Glutamatergic neuron (in vitro differentiated cells): ENCODE data around the gene DENND6A. TPM values are rescaled to one million over a fixed set of nuclear protein-coding genes. Genes with fewer than 3 reads are reported as not detected.

ENCODE experiments used
- total RNA-seq: library from RNA; stranded (reverse); fragmentation: NEBNext Ultra II Directional; extraction: Animal tissue kit (Norgen Biotek cat#: 25700); gene quantifications from one replicate; pipeline ENCODE4 v1.2.1, GENCODE V29; 2021; ENCODE audit not compliant: unreplicated experiment

DENND6A gene
- total RNA-seq, 1 donor from 2014 or later = 20.5 TPM

Other genes starting within 250 kb of the DENND6A start
- 0.22 TPM for gene DNAH12, start 148.7 kb downstream of the DENND6A start, total RNA-seq
- gene PDE12, start 136.8 kb downstream of the DENND6A start, total RNA-seq = 17.1 TPM
- 131 TPM for gene ARF4, start 95.7 kb downstream of the DENND6A start, total RNA-seq
- 52.0 TPM for gene SLMAP, start 63.2 kb upstream of the DENND6A start, total RNA-seq